Raji (cell line): ENCODE data around the gene EXT2.

Source experiments
- POLR2A ChIP-seq: IDR thresholded peaks from 2 replicates; pipeline ENCODE4 v1.6.1; 2011; ENCODE audit warnings: low read depth, low read length, control low read depth; ENCODE audit not compliant: insufficient read depth

Gene EXT2

DNA sequence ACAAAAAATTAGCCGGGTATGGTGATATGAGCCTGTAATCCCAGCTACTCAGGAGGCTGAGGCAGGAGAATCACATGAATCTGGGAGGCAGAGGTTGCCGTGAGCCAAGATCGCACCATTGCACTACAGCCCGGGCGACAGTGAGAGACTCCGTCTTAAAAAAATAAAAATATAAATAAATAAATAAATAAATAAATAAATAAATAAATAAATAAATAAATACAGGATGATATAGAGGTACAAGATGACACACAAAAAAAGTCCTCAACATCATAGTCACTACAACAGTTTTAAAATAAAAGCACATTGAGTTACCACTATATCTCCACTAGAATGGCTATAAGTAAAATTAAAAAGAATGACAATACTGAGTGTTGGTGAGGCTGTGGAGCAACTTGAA lies 116.7 kb downstream of the EXT2 start:
- TF ChIP-seq POLR2A = no peak

DNA sequence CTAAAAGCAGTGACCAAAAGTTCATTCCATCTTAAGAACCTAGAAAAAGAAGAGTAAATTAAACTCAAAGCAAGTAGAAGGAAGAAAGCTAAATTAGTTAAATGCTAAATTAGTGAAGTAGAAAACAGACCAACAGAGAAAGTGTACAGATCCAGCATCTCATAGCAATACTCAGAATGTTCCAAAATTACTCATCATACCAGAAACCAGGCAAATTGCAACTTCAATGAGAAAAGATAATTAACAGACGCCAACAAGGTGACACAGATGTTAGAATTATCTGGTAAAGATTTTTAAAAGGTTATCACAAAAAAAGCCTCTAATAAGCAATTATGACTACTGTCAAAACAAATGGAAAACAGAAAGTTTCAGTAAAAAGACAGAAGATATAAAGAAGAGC lies 117.7 kb downstream of the EXT2 start:
- no peak for TF ChIP-seq POLR2A

DNA sequence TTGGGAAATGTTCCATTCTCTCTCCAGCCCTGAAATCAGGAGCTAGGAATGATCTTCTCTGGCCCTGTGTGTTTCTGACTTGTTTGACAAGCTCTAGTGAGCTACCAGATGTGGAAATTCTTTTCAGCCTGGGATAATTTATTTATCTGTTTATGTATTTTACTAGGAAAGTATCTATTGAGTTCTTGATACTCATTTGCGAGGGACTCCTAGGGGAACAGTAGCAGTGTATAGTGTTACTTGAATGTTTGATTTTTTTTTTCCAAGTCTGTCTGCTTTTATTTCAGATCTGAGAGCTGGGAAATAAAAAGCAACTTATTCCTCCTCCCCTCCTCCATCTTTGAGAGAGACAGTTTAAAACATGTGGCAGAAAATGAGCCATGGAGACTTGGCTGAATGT lies 122.0 kb downstream of the EXT2 start:
- no peak for TF ChIP-seq POLR2A

DNA sequence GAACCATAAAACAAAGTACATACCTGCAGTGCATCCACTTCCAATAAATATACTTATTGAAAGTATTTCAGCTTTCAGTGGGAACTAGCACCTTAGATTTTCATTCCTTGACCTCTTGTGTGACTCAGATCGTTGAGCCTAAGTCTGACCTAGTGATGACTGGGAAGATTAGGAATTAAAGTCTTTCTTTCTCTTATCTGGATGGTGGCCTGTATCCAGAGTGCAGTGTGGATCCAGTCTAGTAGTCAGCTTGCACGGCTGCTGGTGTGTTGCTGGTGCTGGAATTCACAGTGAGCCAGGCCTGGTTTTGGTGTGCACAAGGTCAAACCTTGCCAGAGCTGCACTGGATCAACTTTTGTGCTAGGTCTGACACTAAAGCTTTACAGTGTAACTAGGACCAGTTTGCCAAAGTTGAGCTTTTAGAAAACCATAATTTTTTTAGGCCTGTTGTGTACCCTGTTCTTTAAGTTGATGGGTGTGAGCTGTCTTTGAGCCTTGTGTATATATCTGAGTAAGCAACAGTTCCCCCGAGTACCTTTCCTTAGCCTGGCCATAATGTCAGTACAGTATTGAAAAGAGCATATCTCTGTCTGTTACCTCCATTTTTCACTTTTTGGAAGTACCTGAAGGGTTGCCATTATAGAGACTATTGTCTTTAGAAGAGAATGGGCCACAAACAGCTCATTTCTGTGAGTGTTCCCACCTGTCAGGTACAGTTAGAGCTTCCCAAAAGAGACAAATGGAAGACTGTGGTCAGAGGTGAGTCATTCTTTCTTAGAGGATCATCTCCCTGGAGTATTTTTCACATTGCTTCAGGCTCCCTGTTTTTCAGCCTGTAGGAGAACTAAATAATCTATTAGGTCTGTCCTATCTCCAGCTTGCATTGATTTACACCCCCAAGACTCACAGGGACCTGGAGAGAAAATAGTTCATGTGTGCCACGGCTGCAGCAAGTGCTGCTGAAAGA lies 124.6 kb downstream of the EXT2 start:
- TF ChIP-seq POLR2A = no peak

DNA sequence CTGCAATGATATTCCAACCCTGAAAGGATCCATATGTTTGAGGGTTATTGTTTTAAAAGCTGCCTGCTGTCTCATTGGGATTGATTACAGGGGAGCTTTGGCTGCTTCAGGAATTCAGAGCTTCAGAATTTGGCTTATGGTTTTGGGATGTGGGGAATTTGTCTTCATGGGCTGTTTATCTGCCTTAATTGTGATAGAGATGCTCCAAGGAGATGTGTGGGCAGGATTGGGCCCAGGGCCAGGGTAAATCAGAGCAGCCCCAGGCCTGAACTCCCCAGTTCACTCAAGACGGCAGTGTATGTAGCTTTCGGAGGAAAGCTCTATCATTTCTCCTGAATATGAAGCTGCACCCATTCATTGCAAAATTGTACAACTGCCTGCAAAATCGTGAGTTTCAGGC lies 126.0 kb downstream of the EXT2 start:
- TF ChIP-seq POLR2A = no peak

DNA sequence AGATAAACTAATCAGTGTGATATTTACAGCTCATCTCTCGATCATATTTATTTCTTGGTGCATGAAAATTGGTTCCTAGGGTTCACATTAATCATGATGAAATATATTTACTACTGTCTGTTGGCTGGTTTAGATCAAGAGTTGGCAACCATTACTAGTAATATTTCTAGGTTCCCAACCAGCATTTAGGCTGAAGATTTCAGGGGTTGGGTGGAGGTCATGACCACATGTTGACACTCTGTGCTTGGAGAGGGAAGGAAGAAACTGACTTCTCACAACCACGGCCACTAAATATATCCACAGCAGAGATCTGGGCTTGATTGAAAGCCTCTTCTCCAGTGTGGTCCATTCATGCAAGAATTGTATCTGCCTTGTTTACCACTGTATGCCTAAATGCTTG lies 126.5 kb downstream of the EXT2 start:
- TF ChIP-seq POLR2A = no peak

DNA sequence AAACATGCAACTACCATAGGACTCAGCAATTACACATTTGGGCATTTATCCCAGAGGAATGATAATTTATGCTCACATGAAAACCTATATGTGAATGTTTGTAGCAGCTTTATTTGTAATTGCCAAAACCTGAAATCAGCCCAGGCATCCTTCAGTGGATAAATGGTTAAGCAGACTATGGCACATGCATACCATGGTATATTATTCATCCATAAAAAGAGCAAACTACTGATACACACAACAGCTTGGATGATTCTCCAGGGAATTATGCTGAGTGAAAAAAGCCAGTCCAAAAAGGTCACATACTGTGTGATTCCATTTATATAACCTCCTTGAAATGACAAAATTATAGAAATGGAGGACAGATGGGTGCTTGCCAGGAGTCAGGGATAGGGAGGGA lies 127.8 kb downstream of the EXT2 start:
- TF ChIP-seq POLR2A = no peak

DNA sequence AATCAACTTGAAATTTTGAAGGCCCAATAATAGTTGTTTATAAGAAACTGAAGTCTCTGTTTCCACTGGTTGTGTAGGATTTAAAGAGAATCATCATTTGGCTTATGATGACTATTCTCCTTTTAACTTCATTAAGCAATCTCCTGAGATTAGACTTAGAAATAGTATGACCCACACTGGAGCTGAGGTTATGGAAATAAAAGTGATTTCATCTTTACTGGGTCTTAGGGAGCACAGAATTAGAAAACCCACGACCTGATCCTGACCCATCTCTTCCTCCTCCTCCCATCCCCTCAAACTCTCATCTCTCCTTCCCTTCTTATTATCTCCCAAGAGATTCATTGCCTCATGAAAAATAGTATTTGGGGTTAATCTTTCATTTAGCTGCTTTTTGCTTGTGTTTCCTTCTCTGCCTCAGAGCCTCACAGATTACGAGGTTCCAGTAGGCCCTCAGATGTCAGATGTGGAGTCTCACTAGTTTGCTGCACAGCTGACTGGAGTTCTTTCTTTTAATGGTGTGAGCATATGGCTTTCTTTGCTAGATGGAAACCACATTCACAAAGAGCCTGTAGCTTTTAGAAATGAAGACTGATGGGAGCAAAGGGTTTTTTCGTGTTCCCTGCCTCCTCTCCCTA lies 129.5 kb downstream of the EXT2 start:
- no peak for TF ChIP-seq POLR2A

DNA sequence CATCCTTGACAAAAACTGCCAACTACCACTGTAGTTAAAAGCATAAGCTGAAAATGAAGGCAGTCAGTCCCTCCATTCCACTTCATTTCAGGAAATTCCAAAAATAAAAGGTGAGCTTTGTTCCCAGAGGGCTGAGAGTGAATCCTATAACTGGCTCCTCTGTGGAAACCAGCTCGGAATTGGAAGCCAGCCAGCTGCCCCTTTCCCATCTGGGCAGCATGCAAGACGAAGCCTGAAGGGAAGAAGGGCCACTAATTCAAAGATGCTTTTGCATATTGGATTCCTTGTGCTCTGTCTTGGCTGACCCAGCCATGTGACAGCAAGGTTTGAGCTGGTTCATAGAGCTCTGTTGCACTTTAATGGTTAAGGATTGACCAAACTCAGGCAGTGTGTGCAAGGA lies 131.0 kb downstream of the EXT2 start:
- no peak for TF ChIP-seq POLR2A

DNA sequence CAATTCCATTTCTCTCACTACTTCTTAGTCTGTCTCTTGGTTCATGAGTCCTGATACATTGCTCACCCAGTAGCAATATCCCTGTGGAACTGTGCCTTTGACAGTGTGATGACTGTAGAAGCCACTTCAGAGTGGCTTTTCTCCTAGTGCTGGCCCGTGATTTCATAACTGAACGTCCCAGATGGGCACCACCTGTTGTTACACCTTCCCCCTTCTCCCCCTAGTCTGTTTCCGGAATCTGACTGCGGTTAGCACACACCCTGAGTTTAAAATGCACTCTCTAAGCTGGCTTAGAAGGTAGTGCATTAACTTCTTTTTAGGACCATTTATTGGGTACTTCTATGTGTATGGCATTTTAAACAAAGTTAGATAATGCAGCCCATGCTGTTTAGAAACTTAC lies 131.5 kb downstream of the EXT2 start:
- no peak for TF ChIP-seq POLR2A

DNA sequence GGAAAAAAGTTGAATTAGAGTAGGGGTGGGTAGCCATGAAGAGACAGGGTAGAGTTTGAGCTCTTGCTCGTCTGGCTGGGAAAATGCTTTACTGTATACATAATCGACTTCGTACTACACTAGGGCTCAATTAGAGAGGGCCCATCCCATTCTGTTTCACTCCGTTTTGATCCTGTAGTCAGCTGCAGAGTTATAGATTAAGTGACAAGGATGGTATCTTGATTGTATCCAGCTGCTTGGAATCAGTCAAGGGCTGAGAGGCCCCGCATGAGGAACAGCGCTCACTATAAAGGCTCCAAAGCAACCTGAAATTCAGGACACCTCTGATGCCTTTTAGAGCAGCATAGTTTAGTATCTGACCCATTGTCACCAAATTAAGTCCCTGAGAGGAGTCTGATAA lies 132.9 kb downstream of the EXT2 start:
- no peak for TF ChIP-seq POLR2A

DNA sequence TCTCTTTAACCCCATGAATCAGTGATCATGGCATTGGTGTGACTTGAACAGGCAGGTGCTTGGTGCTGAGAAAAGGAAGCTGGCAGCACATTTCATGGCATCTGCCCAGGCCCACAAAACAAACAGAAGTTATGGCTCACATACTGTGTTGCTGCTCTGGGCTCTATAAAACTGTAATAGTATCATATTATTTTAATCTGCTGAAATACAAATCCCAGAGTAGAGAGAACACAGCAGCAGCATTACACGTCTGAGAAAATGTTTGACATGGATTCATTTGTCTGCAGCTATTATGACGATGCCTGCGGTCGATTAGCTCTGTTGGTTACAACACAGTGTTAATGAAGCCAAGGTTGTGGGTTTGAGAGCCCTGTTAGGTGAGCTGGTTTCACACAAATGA lies 133.6 kb downstream of the EXT2 start:
- TF ChIP-seq POLR2A = no peak

DNA sequence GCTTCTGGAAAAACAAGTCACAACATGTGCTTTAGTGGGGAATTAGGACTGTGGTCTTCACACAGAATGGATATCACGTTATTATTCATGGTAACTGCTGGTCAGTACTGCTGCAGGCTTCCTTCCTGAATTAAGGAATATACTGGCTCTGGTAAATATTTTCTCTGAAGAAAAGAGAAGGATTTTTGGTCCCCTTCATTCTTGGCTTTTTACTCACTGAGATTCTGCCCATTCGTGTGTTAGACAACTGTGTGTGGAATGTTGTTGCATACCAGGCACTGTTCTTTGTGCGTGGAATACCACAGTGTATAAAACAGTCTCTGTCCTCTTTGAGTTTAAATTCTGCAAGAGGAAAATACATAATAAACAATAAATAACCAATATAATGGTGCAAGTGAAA lies 134.1 kb downstream of the EXT2 start:
- TF ChIP-seq POLR2A = no peak

DNA sequence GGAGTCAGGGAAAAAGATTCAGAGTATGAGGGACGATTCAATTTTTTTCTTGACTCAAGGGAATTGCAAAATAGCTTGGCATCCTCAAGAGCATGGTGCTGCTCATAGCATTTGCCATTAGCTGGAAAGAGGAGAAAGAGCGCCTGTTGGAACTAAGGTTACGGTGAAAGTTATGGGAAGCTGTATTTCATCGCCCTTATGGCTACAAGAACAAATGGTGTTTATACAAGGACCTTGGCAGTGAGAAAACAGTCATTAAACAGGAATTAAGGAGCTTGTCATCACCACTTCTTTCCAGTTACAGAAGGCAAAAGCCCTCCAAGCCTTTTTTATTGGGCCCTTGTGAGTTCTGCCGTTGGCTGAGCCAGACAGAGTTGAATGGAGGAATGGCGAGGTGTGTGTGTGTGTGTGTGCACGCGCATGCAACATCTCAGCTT lies 140.3 kb downstream of the EXT2 start:
- no peak for TF ChIP-seq POLR2A

DNA sequence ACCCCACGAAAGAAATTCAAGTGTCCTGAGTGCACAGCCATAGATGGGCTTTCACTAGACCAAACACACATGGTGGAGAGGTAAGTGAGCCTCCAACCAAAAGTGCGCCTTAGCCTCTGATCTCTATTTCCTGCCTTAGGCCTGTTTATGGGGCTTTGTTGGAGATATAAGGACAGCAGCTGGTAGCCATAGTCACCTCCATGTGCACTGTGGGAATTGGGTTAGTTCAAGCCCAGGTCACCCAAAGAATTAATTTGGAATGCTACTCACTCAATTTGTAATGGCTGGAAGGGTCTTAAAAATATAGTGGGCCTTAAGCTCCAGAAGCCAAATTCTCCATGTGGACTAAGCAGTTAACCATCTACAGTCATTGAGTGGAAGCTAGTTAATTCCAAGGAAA lies 140.8 kb downstream of the EXT2 start:
- no peak for TF ChIP-seq POLR2A

DNA sequence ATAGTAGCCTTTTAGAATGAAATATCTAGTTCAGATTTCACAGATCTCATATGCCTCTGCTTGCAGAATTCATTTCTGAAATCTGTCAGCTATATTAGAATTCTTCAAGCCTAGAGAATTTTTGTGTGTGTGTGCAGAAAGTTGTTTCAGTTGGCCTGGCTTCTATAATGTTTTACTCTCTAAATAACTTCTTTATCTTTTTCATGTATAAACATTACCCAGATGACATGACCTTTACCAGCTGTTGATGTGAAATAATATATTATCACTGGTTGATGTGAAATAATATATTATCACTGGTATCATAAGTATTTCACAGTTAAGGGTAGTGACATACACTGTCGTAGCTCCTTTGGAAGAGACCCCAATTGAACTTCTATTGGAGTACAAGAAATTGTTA lies 141.7 kb downstream of the EXT2 start:
- no peak for TF ChIP-seq POLR2A
